HG02840 (cell line): Measurements from ENCODE around the gene ST3GAL6.

ENCODE experiments used
- ATAC-seq: cut with Tn5 transposase; IDR thresholded peaks from one replicate; pipeline ENCODE4 v1.9.1; 2021; ENCODE audit warnings: mild to moderate bottlenecking, moderate library complexity, moderate number of reproducible peaks; ENCODE audit not compliant: unreplicated experiment, low FRiP score

Gene ST3GAL6

GRCh38 chr3:98739266-98739665 is 23.9 kb upstream of the ST3GAL6 start:
- no peak for ATAC-seq

- ATAC-seq: no peak
These were observed 22.8 kb upstream of the ST3GAL6 start for GRCh38 chr3:98740324-98740723.

- no peak for ATAC-seq
These were observed 21.9 kb upstream of the ST3GAL6 start for GRCh38 chr3:98741121-98741716.

GRCh38 chr3:98743071-98743470 is 20.1 kb upstream of the ST3GAL6 start:
- ATAC-seq: no peak

GRCh38 chr3:98744283-98744682 is 18.9 kb upstream of the ST3GAL6 start:
- ATAC-seq: no peak

- ATAC-seq: no peak
These were observed 17.4 kb upstream of the ST3GAL6 start for GRCh38 chr3:98745718-98746117.

GRCh38 chr3:98746122-98746521 is 17.0 kb upstream of the ST3GAL6 start:
- no peak for ATAC-seq

GRCh38 chr3:98746882-98747281 is 16.3 kb upstream of the ST3GAL6 start:
- no peak for ATAC-seq

- ATAC-seq: no peak
These were observed 12.7 kb upstream of the ST3GAL6 start for GRCh38 chr3:98750276-98750919.

GRCh38 chr3:98754483-98754882 is 8.7 kb upstream of the ST3GAL6 start:
- ATAC-seq: no peak

GRCh38 chr3:98755601-98756000 is 7.5 kb upstream of the ST3GAL6 start:
- ATAC-seq: no peak

- no peak for ATAC-seq
These were observed 3.5 kb upstream of the ST3GAL6 start for GRCh38 chr3:98759629-98760028.

GRCh38 chr3:98761643-98762229 is 1.4 kb upstream of the ST3GAL6 start:
- ATAC-seq: no peak

GRCh38 chr3:98763819-98764418 is 779 bp downstream of the ST3GAL6 start:
- no peak for ATAC-seq

GRCh38 chr3:98764472-98764884 is 1.3 kb downstream of the ST3GAL6 start:
- ATAC-seq: no peak

GRCh38 chr3:98765721-98766120 is 2.6 kb downstream of the ST3GAL6 start:
- no peak for ATAC-seq

GRCh38 chr3:98766924-98767323 is 3.8 kb downstream of the ST3GAL6 start:
- ATAC-seq: no peak

GRCh38 chr3:98768961-98769360 is 5.8 kb downstream of the ST3GAL6 start:
- ATAC-seq: no peak

GRCh38 chr3:98769448-98769847 is 6.3 kb downstream of the ST3GAL6 start:
- ATAC-seq: no peak

GRCh38 chr3:98770261-98771039 is 7.3 kb downstream of the ST3GAL6 start:
- ATAC-seq: peak; percentile 52

- no peak for ATAC-seq
These were observed 8.9 kb downstream of the ST3GAL6 start for GRCh38 chr3:98772022-98772421.
